DLD1 (cell line): ENCODE data around the gene COL11A1.
"Not testable (repeated sequence)": the region's sequence is repeated elsewhere in the genome, so short reads cannot be mapped to it uniquely, and the experiment has no call there.

Source experiments
- in situ Hi-C: cut with HindIII; loops from 2 replicates; pipeline ENCODE4 v1.10.0; 2017; ENCODE audit warnings: low sequenced_read_pairs

Gene COL11A1

GRCh38 chr1:103087256-103087655 is 21.1 kb downstream of the COL11A1 start:
- in situ Hi-C loops = no loop called here

GRCh38 chr1:103084181-103084580 is 24.1 kb downstream of the COL11A1 start:
- in situ Hi-C loops = no loop called here

- in situ Hi-C loops = no loop called here
Observed at GRCh38 chr1:103075316-103076000, 32.9 kb downstream of the COL11A1 start.

- in situ Hi-C loops = no loop called here
Observed at GRCh38 chr1:103074224-103074623, 34.1 kb downstream of the COL11A1 start.

GRCh38 chr1:103069201-103069600 is 39.1 kb downstream of the COL11A1 start:
- in situ Hi-C loops = no loop called here

GRCh38 chr1:103063921-103064320 is 44.4 kb downstream of the COL11A1 start:
- in situ Hi-C loops = no loop called here

GRCh38 chr1:103058391-103058790 is 49.9 kb downstream of the COL11A1 start:
- in situ Hi-C loops = no loop called here

- in situ Hi-C loops = no loop called here
Observed at GRCh38 chr1:103056423-103056822, 51.9 kb downstream of the COL11A1 start.

- in situ Hi-C loops = not testable (repeated sequence)
Observed at GRCh38 chr1:103028110-103028509, 80.2 kb downstream of the COL11A1 start.

GRCh38 chr1:103025858-103026409 is 82.4 kb downstream of the COL11A1 start:
- in situ Hi-C loops = no loop called here

- in situ Hi-C loops = no loop called here
Observed at GRCh38 chr1:103024051-103024450, 84.3 kb downstream of the COL11A1 start.

- in situ Hi-C loops = no loop called here
Observed at GRCh38 chr1:103002005-103002404, 106.3 kb downstream of the COL11A1 start.

- in situ Hi-C loops = no loop called here
Observed at GRCh38 chr1:102978874-102979273, 129.4 kb downstream of the COL11A1 start.

GRCh38 chr1:102977292-102977691 is 131.0 kb downstream of the COL11A1 start:
- in situ Hi-C loops = no loop called here

- in situ Hi-C loops = no loop called here
Observed at GRCh38 chr1:102970496-102971078, 137.7 kb downstream of the COL11A1 start.

- in situ Hi-C loops = no loop called here
Observed at GRCh38 chr1:102967786-102968185, 140.5 kb downstream of the COL11A1 start.

- in situ Hi-C loops = no loop called here
Observed at GRCh38 chr1:102961549-102961948, 146.8 kb downstream of the COL11A1 start.

- in situ Hi-C loops = no loop called here
Observed at GRCh38 chr1:102954576-102954975, 153.7 kb downstream of the COL11A1 start.

- in situ Hi-C loops = no loop called here
Observed at GRCh38 chr1:102952400-102952799, 155.9 kb downstream of the COL11A1 start.

- in situ Hi-C loops = no loop called here
Observed at GRCh38 chr1:102942324-102942723, 166.0 kb downstream of the COL11A1 start.

- in situ Hi-C loops = no loop called here
Observed at GRCh38 chr1:102941366-102941947, 166.9 kb downstream of the COL11A1 start.

GRCh38 chr1:102937401-102937800 is 170.9 kb downstream of the COL11A1 start:
- in situ Hi-C loops = no loop called here
